Ascending aorta (tissue), 2 donors: Measurements from ENCODE around the gene RAPGEF1. TPM values are rescaled to one million over a fixed set of nuclear protein-coding genes. Genes with fewer than 3 reads are reported as not detected.

Source experiments
- DNase-seq, 2 donors: peaks; one replicate each; pipeline ENCODE4 v3.0.0-alpha.2; 2019; ENCODE audit warnings: low spot score in 2 of 2
- H3K27ac ChIP-seq, 2 donors: fragments of 200-600 bp; sonication (generic); one replicate each; pipeline ENCODE4 v1.5.1; 2016 to 2017; ENCODE audit warnings: mild to moderate bottlenecking in 1 of 2
- H3K27me3 ChIP-seq: fragments of 200-600 bp; sonication (generic); one replicate; pipeline ENCODE4 v1.5.1; 2017
- H3K36me3 ChIP-seq, 2 donors: fragments of 200-600 bp; sonication (generic); one replicate each; pipeline ENCODE4 v1.5.1; 2016
- H3K4me1 ChIP-seq, 2 donors: fragments of 200-600 bp; sonication (generic); one replicate each; pipeline ENCODE4 v1.5.1; 2016 to 2017; ENCODE audit warnings: mild to moderate bottlenecking in 1 of 2
- H3K4me3 ChIP-seq, 2 donors: fragments of 200-600 bp; sonication (generic); one replicate each; pipeline ENCODE4 v1.5.1; 2016 to 2017; ENCODE audit warnings: mild to moderate bottlenecking in 1 of 2
- H3K9me3 ChIP-seq, 2 donors: fragments of 200-600 bp; sonication (generic); one replicate each; pipeline ENCODE4 v1.5.1; 2016
- intact Hi-C: fragments of 100-400 bp; cut with DNase I; formaldehyde crosslinking; loops from one replicate; pipeline ENCODE4 v1.15.1; 2023
- total RNA-seq: library from RNA; depleted of rRNA; stranded (reverse); fragments of >200 nt; gene quantifications from one replicate; pipeline ENCODE4 v1.1.0, GENCODE V29; 2016
- TF ChIP-seq, protein P1 (sequence below), 3 experiments: fragments of 200-600 bp in 2 of 3; fragments of 450-650 bp in 1 of 3; sonication (generic) in 2 of 3; IDR thresholded peaks; one replicate each; pipeline ENCODE4 v1.5.1; 2016 to 2019; ENCODE audit warnings: antibody characterized with exemption in 3 of 3, mild to moderate bottlenecking in 1 of 3, moderate library complexity in 1 of 3

Gene RAPGEF1
- total RNA-seq, 1 donor from 2014 or later = 95.5 TPM

DNA sequence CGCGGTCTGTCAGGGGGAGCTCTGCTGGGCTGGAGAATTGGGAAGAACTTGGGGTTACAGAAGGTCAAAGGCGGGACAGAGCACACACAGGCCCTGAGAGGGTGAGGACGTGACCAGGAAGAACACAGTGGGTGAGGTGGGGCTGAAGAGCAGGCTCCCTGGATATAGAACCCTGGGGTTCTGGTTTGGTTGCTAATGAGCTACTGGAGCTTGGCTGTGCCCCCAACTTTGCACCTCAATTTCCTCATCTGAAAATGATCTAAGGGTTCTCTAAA is 110.7 kb downstream of the RAPGEF1 start:
- H3K9me3 ChIP-seq = no peaks in the 10 kb centered on the region
- intact Hi-C loops = no loop called here
- TF ChIP-seq, protein P1, sequence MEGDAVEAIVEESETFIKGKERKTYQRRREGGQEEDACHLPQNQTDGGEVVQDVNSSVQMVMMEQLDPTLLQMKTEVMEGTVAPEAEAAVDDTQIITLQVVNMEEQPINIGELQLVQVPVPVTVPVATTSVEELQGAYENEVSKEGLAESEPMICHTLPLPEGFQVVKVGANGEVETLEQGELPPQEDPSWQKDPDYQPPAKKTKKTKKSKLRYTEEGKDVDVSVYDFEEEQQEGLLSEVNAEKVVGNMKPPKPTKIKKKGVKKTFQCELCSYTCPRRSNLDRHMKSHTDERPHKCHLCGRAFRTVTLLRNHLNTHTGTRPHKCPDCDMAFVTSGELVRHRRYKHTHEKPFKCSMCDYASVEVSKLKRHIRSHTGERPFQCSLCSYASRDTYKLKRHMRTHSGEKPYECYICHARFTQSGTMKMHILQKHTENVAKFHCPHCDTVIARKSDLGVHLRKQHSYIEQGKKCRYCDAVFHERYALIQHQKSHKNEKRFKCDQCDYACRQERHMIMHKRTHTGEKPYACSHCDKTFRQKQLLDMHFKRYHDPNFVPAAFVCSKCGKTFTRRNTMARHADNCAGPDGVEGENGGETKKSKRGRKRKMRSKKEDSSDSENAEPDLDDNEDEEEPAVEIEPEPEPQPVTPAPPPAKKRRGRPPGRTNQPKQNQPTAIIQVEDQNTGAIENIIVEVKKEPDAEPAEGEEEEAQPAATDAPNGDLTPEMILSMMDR (IDR thresholded peaks at IDR 0.05) = no peak
- DNase-seq = no peak
- H3K4me3 ChIP-seq = no peak overlapping the region
- H3K4me1 ChIP-seq = peaks cover 0 to 6% of the 10 kb centered on the region in 2 donors
- peaks cover 25 to 37% of the 10 kb centered on the region in 2 donors for H3K36me3 ChIP-seq
- peak overlapping the region in 1 of 2 donors; percentile 23 for H3K27ac ChIP-seq
- H3K27me3 ChIP-seq = no peaks in the 10 kb centered on the region

GRCh38 chr9:131628459-131629225 is 111.2 kb downstream of the RAPGEF1 start:
- Histone ChIP-seq H3K4me1 (peaks cover 0 to 6% of the 10 kb centered on the region in 2 donors), H3K9me3 (no peaks in the 10 kb centered on the region), H3K36me3 (peaks cover 25 to 42% of the 10 kb centered on the region in 2 donors), H3K4me3 (no peak overlapping the region), H3K27ac (peak overlapping the region in 1 of 2 donors; percentile 51), H3K27me3 (no peaks in the 10 kb centered on the region)
- no peak for DNase-seq
- intact Hi-C loops = no loop called here
- TF ChIP-seq, protein P1 (IDR thresholded peaks at IDR 0.05) = no peak

DNA sequence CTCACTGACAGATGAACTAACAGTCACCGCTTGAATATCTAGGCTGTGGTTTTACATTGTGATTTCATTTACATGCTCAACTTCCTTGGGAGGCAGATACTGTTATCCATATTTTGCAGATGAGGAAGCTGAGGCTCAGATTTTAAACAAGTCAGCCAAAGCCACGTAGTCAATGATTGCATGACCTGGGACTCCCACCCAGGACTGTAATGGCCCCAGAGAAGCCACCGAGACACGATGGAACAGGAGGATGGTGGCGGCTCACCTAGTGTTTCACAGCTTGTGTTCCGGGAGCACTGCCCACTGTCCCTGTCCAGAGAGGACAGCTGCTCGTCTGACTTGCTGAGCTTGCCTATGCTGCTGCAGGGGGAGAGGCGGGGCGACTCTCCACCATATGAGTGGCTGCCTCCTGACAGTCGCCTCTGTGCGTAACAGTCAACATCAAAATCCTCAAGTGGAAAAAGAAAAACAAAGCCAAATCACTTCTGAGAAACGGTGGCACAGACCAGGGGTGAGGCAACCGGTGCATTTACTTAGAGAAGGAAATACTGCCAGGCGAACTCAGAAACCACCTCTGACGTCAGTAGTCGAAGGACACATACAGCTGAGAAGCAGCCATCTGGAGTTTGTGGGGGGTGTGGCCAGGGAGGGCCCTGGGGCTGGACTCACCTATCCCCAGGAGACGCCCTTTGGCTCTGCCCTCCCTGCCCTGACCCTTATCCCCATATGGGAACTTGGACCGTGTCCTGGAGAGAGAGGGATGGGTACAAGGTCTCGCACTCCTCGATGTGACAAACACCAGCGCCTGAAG is 112.0 kb downstream of the RAPGEF1 start:
- H3K27me3 ChIP-seq = no peaks in the 10 kb centered on the region
- peak overlapping the region in 1 of 2 donors; percentile 51 for H3K27ac ChIP-seq
- intact Hi-C loops = no loop called here
- TF ChIP-seq, protein P1 (IDR thresholded peaks at IDR 0.05) = no peak
- no peaks in the 10 kb centered on the region for H3K9me3 ChIP-seq
- H3K36me3 ChIP-seq = peaks cover 25 to 46% of the 10 kb centered on the region in 2 donors
- H3K4me3 ChIP-seq = no peak overlapping the region
- peaks cover 0 to 6% of the 10 kb centered on the region in 2 donors for H3K4me1 ChIP-seq
- peak; percentile 68 to 82 for DNase-seq

- intact Hi-C loops = no loop called here
- H3K4me3 ChIP-seq = no peak overlapping the region
- H3K4me1 ChIP-seq = peaks cover 0 to 6% of the 10 kb centered on the region in 2 donors
- H3K36me3 ChIP-seq = peaks cover 25 to 51% of the 10 kb centered on the region in 2 donors
- DNase-seq = no peak
- TF ChIP-seq, protein P1 (IDR thresholded peaks at IDR 0.05) = no peak
- no peaks in the 10 kb centered on the region for H3K9me3 ChIP-seq
- H3K27ac ChIP-seq = no peak overlapping the region
- no peaks in the 10 kb centered on the region for H3K27me3 ChIP-seq
Measured at GRCh38 chr9:131627326-131627647, 112.6 kb downstream of the RAPGEF1 start.

DNA sequence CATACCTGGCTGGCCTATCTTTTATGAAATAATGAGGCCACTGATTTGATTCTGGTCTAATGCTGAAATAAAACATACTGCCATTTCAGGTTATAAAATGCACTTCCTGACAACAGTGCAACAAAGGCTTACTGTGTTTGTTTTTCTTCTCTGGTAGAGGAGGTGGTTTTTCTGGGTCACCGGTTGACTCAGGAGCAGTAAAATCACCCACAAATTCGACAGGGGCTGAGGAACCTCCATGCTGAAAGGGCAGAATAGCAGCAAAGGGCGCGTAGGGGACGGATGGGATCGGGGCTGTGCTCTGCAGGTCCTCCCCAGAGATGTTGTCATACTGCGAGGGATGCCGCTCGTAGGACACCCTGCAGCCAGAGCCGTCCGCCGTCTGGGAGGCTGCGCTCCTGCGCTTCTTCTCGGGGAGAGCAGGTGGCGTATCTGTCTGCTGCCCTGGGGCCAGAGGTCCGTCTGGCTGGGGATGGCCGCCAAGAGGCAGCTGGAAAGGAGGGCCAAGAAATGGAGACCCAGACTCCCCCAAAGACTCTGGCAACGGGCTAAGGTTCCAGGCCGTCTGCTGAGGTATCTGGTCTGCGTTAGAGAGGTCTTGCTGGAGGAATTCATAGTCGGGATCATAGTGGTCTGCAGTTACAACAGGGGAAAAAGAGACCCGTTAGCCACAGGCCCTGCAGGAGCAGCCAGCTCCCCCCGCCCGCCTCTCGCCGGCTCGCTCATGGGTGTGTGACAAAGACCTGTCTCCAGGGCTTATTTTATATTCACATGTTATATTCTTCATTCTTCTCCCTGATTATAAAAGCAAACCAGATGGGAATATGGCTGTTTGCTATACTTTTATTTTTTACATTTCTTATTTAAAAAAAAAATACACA is 113.8 kb downstream of the RAPGEF1 start:
- TF ChIP-seq, protein P1 (IDR thresholded peaks at IDR 0.05) = no peak
- no peak overlapping the region for H3K4me3 ChIP-seq
- no peaks in the 10 kb centered on the region for H3K9me3 ChIP-seq
- peaks cover 0 to 6% of the 10 kb centered on the region in 2 donors for H3K4me1 ChIP-seq
- H3K27me3 ChIP-seq = no peaks in the 10 kb centered on the region
- intact Hi-C loops = no loop called here
- H3K27ac ChIP-seq = no peak overlapping the region
- DNase-seq = no peak
- peaks cover 38 to 64% of the 10 kb centered on the region in 2 donors for H3K36me3 ChIP-seq
